Stimulated activated CD4-positive, alpha-beta T cell treated with anti-CD3 and anti-CD28 coated beads, Interleukin-12 subunit alpha, Interleukin-12 subunit beta, amount 100 ng/mL, for 4 hours (primary cell): ENCODE data around the gene TENT4B.
A peak's percentile ranks its signal among the peaks of the same experiment; 100 is the strongest.

Experiments used
- DNase-seq: peaks from one replicate; pipeline ENCODE4 v3.0.0-alpha.2; 2020

TENT4B gene

GRCh38 chr16:50198802-50199403, 45.8 kb downstream of the TENT4B start:
- DNase-seq: no peak

DNA sequence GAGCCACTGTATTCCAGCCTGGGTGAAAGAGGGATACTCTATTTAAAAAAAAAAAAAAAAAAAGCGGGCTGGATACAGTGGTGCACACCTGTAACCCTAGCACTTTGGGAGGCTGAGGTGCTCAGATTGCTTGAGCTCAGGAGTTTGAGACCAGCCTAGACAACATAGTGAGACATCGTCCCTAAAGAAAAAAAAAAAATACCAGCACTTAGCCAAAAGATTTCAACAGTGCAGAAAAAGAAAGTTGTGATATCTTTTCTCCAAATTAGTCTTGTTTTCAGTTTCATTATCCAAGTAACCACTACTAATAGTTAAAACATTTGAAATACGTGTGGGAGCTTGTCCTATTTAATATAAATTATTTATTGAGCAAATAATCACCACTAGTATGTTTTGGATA, 48.7 kb downstream of the TENT4B start:
- DNase-seq: no peak

DNA sequence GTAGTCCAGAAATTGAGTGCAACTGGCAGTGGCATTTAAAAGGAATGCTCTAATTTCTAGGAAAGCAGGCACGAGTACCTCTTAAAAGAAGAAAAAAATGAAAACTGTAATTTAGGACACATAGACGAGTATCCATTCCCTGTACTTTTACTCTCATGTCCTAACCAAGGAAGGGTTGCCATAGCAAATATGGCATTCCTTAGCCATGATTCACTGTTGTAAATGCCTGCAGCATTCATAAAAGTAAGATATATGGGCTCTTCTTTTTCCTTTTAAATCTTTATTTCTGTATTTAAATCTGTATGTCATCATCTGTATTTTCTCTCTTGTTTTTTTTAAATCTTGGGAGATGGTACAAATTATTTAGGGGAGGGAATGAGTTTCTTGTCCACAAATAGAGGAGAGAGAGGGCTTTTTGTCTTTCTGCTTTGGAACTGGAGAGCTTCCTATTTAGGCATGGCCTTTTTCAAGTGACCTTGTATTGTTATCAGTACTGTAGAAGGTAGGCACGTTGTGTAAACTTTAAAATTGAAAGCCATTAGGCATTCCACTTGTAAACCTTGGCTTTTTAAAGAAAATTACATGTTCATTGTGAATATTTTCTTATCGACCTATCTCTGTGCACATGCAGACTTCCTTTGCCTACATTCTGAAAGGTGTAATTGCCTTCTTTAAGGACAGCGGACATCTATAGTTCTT, 50.0 kb downstream of the TENT4B start:
- no peak for DNase-seq

DNA sequence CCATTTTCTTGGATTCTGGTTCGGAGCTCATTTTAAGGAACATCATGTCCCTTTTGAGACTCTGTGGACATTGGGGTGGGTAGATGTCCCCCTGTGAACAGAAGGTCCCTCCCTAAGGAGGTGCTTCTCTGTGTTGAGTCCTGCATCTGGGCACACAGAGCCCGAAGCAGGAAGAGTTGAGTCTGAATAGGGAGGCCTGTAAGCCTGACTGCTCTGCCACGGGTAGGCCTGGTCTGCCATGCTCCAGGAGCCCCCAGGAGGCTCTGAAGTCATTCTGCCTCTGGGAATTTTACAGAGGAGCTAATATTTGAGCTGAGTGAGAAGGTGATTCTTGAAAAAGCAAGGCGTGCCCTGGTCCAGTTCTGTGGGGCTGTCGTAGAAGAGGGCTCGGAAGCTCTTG, 50.6 kb downstream of the TENT4B start:
- DNase-seq: no peak

GRCh38 chr16:50204453-50205108, 51.5 kb downstream of the TENT4B start:
- no peak for DNase-seq

GRCh38 chr16:50207652-50208051, 54.5 kb downstream of the TENT4B start:
- no peak for DNase-seq

GRCh38 chr16:50208460-50208931, 55.4 kb downstream of the TENT4B start:
- no peak for DNase-seq

- no peak for DNase-seq
Measured at GRCh38 chr16:50209546-50210265, 56.6 kb downstream of the TENT4B start.

- DNase-seq: peak; percentile 44
Measured at GRCh38 chr16:50210266-50211038, 57.3 kb downstream of the TENT4B start.

GRCh38 chr16:50213939-50214519, 60.9 kb downstream of the TENT4B start:
- DNase-seq: no peak

DNA sequence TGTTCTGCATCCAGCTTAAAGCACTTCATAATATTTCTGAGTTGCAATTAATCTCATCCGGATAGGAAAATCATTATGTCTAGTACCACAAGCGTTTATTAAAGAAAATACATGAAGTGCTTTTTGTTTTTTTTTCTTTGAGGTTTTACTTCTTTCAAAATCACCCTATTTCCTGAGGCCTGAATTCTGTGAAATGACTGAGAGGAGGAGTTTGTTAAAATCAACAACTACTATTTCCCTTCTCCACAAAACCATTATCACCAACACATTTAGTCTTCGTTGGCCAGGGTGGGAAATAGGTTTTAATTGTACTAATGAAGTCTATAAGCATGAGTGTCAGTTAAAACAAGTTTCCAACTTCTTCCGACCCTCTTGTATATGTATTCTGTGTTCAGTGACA, 62.6 kb downstream of the TENT4B start:
- no peak for DNase-seq

DNA sequence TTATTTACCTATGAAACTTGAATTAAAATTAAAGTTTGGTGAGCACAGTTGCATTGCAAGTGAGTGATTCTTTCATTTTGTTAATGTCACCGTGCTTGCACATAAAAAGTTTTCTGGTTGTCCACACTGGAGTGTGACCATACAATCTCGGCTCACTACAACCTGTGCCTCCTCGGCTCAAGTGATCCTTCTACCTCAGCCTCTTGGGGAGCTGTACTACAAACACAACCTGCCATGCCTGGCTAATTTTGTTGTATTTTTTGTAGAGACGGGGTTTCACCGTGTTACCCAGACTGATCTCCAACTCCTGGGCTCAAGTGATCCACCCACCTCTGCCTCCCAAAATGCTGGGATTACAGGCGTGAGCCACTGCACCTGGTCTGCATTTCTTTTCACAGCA, 63.1 kb downstream of the TENT4B start:
- DNase-seq: no peak

DNA sequence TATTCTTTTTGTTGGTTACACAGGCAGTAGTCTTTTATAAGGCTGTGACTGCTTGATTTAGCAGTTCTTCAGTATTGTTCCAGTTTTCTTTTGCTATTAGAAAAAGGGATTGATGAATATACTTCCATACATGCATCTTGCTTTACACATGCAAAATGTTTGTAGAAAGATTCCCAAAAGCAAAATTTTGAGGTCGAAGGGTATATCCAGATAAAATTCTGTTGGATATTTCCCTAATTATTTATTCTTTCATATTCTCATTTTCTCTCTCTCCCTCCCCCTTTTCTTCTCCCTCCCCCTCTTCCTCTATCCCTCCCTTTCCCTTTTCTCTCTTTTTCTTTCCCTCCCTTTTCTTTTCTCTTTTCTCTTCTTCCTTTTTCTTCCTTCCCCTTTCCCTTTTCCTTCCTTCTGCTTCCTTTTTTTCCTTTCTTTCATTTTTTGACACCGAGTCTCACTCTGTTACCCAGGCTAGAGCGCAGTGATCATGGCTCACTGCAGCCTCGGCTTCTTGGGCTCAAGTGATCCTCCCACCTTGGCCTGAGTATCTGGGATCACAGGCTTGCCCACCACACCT, 66.4 kb downstream of the TENT4B start:
- DNase-seq: no peak

DNA sequence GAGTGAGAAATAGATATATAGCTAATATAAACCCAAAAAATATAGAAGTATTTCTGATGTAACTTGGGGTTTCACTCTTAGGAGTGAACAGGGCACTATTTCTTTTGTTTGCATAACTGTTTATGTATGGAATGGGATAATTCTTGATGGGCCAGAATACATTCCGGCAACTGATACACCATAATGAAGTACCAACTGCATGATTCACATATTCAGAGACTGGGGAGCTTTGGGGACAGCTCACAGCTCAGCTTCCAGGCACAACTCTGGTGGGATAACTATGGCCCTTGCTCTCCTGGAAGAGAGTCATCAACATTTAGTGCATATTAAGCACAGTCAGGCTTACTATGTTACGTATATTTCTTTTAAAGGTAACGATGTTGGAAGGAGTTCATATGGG, 71.2 kb downstream of the TENT4B start:
- DNase-seq: no peak

GRCh38 chr16:50227120-50227519, 74.0 kb downstream of the TENT4B start:
- no peak for DNase-seq

DNA sequence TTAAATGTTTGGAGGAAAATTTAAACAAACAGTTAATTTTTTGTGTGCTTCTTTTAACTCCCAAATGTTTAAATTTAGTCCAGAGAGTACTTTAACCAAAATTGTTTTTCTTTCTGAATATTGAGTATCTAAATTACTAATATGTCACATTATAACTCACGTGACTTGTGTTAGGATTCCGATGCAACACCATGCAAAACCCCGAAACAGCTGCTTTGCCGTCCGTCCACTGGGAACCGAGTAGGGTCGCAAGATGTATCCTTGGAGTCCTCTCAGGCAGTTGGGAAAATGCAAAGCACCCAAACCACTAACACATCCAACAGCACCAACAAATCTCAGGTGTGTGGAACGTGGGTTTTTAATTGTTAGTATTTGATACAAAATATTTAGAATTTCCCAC, 74.6 kb downstream of the TENT4B start:
- no peak for DNase-seq

- no peak for DNase-seq
Measured at GRCh38 chr16:50228364-50228868, 75.3 kb downstream of the TENT4B start.

GRCh38 chr16:50229149-50229726, 76.1 kb downstream of the TENT4B start:
- no peak for DNase-seq

GRCh38 chr16:50234771-50235556, 81.9 kb downstream of the TENT4B start:
- no peak for DNase-seq

GRCh38 chr16:50235581-50235980, 82.5 kb downstream of the TENT4B start:
- no peak for DNase-seq

DNA sequence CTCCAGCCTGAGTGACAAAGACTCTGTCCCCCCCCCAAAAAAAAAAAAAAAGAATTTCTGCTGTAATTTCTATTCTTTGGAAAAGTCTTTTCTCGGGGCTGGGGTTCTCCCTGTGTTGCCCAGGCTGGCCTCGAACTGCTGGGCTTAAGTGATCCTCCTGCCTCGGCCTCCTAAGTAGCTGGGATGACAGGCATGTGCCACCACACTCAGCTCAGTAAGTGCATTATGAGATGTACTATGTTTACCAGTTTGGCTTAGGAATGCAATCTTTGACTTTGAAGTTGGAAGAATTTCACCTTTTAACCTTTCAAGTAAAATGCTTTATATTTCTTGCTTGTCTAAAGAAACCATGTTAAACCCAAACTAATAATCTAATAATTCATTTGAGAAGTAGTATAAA, 85.2 kb downstream of the TENT4B start:
- no peak for DNase-seq
